ENCODE measurements around the gene ACOXL. TPM values are rescaled to one million over a fixed set of nuclear protein-coding genes. Genes with fewer than 3 reads are reported as not detected.

The ACOXL gene
- total RNA-seq, 3 donors from 2014 or later (not counting 1 experiment from before 2014, with no cell fraction given), result not detected

DNA sequence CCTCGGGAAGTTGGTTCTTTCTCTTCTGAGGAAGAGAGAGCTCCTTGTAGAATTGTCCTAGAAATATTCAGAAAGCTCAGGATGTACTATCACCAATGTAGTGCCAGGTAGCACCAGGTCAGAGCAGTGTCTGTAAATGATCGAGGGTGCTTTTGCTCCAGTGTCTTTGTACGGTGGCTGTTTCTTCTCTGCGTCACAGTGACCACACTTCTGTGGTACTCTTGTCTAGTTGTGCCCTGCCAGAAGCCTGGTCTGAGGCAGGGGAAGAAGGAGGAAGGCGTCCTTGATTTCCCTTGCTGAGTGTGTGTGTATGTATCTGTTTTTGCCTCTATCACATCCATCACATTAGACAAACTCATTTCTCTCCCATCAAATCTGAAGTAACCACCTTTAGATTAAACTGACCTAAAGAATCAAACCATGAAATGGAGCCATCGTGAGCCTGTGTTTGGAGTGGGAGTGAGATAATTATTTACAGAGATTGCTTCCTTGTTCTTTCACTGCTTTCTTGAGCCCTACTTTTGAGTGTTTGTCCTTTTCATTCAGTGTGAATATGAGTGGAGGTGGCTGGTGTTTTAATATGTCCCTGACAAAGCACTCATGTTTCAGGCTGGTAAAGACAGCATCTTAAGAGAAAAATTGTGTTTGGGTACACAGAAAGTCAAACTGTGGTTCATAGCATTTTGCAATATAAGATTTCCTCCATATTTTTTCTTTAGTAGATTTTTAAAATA is 97.2 kb downstream of the ACOXL start:
- H3K27ac ChIP-seq (ENCODE audit: low read length), result no peak overlapping the region
- no peaks in the 10 kb centered on the region for H3K27me3 ChIP-seq (ENCODE audit: control insufficient read depth, insufficient read depth, low read length)
- TF ChIP-seq, protein P1, sequence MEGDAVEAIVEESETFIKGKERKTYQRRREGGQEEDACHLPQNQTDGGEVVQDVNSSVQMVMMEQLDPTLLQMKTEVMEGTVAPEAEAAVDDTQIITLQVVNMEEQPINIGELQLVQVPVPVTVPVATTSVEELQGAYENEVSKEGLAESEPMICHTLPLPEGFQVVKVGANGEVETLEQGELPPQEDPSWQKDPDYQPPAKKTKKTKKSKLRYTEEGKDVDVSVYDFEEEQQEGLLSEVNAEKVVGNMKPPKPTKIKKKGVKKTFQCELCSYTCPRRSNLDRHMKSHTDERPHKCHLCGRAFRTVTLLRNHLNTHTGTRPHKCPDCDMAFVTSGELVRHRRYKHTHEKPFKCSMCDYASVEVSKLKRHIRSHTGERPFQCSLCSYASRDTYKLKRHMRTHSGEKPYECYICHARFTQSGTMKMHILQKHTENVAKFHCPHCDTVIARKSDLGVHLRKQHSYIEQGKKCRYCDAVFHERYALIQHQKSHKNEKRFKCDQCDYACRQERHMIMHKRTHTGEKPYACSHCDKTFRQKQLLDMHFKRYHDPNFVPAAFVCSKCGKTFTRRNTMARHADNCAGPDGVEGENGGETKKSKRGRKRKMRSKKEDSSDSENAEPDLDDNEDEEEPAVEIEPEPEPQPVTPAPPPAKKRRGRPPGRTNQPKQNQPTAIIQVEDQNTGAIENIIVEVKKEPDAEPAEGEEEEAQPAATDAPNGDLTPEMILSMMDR (IDR thresholded peaks at IDR 0.05), result no peak
- no peak overlapping the region for H3K27ac Mint-ChIP-seq
- H3K36me3 Mint-ChIP-seq, result peaks cover 10% of the 10 kb centered on the region
- 83% methylated on average over 5 of the region's 6 CpGs for WGBS (ENCODE audit: insufficient coverage)
- H3K36me3 ChIP-seq (ENCODE audit: control insufficient read depth, insufficient read depth, low read length), result no peaks in the 10 kb centered on the region
- peaks cover 11 to 25% of the 10 kb centered on the region in 2 donors for H3K4me1 Mint-ChIP-seq
- H3K4me3 Mint-ChIP-seq, result no peak overlapping the region
- DNase-seq (no peak), ATAC-seq (no peak)
- peaks cover 0 to under 1% of the 10 kb centered on the region in 2 donors for H3K9me3 Mint-ChIP-seq
- H3K4me1 ChIP-seq (ENCODE audit: control insufficient read depth, insufficient read depth, low read length), result peaks cover 16% of the 10 kb centered on the region
- no peak overlapping the region for H3K4me3 ChIP-seq (ENCODE audit: low read length)
- intact Hi-C loops (cut with micrococcal nuclease), result no loop called here
- H3K27me3 Mint-ChIP-seq (ENCODE audit: low read depth in 2 of 2), result peaks cover 7 to 29% of the 10 kb centered on the region in 2 donors
- H3K9me3 ChIP-seq (ENCODE audit: control insufficient read depth, insufficient read depth, low read length), result no peaks in the 10 kb centered on the region

DNA sequence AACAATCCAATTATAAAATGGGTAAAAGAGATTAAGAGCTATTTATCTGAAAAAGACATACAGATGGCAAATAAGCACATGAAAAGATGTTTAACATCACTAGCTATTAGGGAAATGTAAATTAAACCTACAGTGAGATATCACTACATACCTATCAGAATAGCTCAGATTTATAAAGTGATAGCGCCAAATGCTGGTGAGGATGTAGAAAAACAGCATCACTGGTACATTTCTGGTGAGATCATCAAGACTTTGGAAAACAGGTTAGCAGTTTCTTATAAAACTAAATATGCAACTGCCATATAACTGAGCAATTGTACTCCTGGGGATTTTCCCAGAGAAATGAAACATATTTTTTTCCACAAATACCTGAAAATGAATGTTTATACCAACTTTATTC is 100.4 kb downstream of the ACOXL start:
- intact Hi-C loops (cut with micrococcal nuclease), result no loop called here
- H3K27ac ChIP-seq (ENCODE audit: low read length), result no peak overlapping the region
- Mint-ChIP-seq H3K4me3 (no peak overlapping the region), H3K9me3 (no peaks in the 10 kb centered on the region), H3K4me1 (peaks cover 0 to 13% of the 10 kb centered on the region in 2 donors), H3K36me3 (no peaks in the 10 kb centered on the region), H3K27me3 (ENCODE audit: low read depth in 2 of 2) (peaks cover 7 to 22% of the 10 kb centered on the region in 2 donors), H3K27ac (no peak overlapping the region)
- ATAC-seq, result no peak
- no peaks in the 10 kb centered on the region for H3K9me3 ChIP-seq (ENCODE audit: control insufficient read depth, insufficient read depth, low read length)
- H3K36me3 ChIP-seq (ENCODE audit: control insufficient read depth, insufficient read depth, low read length), result no peaks in the 10 kb centered on the region
- DNase-seq, result no peak
- H3K4me3 ChIP-seq (ENCODE audit: low read length), result no peak overlapping the region
- TF ChIP-seq, protein P1 (IDR thresholded peaks at IDR 0.05), result no peak
- H3K27me3 ChIP-seq (ENCODE audit: control insufficient read depth, insufficient read depth, low read length), result no peaks in the 10 kb centered on the region
- H3K4me1 ChIP-seq (ENCODE audit: control insufficient read depth, insufficient read depth, low read length), result peaks cover 5% of the 10 kb centered on the region
- 100% methylated on average over 1 of the region's 1 CpG for WGBS (ENCODE audit: insufficient coverage)

DNA sequence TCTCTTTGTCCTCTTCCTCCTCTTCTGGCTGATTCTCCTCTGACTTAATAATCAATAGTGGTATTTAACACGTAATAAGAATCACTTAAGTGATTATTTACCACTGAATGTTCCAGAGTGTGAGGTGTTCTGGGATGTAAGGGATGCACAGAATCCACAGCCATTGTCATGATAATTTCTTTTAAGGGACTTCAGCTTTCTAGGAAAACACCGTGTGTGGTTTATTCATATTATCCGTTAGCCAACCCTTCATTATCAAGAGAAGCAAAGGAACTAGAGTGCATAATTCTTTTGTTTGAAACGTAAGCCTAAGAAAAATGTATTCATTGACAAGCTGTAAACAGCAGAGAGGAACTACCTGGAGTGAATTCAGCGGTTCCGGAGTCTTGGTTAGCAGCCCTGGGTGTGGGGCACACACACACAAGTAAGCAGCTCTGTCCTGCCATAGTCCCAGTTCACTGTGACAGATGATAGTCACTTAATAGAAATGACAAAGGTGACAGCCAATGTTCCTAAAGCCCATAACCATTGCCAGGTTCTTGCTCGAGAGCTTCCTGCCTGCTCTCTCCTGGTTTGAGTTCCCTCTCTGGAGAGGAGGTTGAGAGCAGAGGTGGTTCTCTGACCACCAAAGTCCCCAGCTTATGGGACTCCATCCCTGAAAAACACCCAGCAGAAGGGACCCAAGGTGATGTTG is 101.9 kb downstream of the ACOXL start:
- Histone ChIP-seq H3K27ac (ENCODE audit: low read length) (no peak overlapping the region), H3K4me1 (ENCODE audit: control insufficient read depth, insufficient read depth, low read length) (no peaks in the 10 kb centered on the region), H3K9me3 (ENCODE audit: control insufficient read depth, insufficient read depth, low read length) (no peaks in the 10 kb centered on the region), H3K27me3 (ENCODE audit: control insufficient read depth, insufficient read depth, low read length) (no peaks in the 10 kb centered on the region), H3K36me3 (ENCODE audit: control insufficient read depth, insufficient read depth, low read length) (no peaks in the 10 kb centered on the region), H3K4me3 (ENCODE audit: low read length) (no peak overlapping the region)
- TF ChIP-seq, protein P1 (IDR thresholded peaks at IDR 0.05), result no peak
- 64% methylated on average over 5 of the region's 7 CpGs for WGBS (ENCODE audit: insufficient coverage)
- H3K4me1 Mint-ChIP-seq, result peaks cover 3 to 7% of the 10 kb centered on the region in 2 donors
- ATAC-seq (no peak), DNase-seq (no peak)
- H3K4me3 Mint-ChIP-seq, result no peak overlapping the region
- H3K27ac Mint-ChIP-seq, result no peak overlapping the region
- no peaks in the 10 kb centered on the region for H3K36me3 Mint-ChIP-seq
- H3K27me3 Mint-ChIP-seq (ENCODE audit: low read depth in 2 of 2), result peaks cover 7 to 22% of the 10 kb centered on the region in 2 donors
- no peaks in the 10 kb centered on the region for H3K9me3 Mint-ChIP-seq
- intact Hi-C loops (cut with micrococcal nuclease), result no loop called here

Data from natural killer cell (primary cell).